8988T (cell line): ENCODE measurements around the gene PET100.

Experiments
- DNase-seq: peaks from one replicate; pipeline ENCODE4 v3.0.0; 2011

Gene PET100

GRCh38 chr19:7680606-7681339 lies 51.2 kb downstream of the PET100 start, which contains the start of gene TRAPPC5:
TRAPPC5 (plus strand) TSS chr19:7680833; CDS start chr19:7682254, 1,421 bp downstream.
- DNase-seq = peak; percentile 88
